ENCODE measurements around the gene CLCA1.

GRCh38 chr1:86471291-86471690 is 2.6 kb downstream of the CLCA1 start:
- TF ChIP-seq POLR2A (IDR thresholded peaks at IDR 0.05) (no peak), CTCF (IDR thresholded peaks at IDR 0.05) (no peak)

Measured in testis (tissue), 2 donors.